GM12872 (cell line): ENCODE data around the gene RASSF5.

Experiments used
- TF ChIP-seq, protein P1 (sequence below): IDR thresholded peaks from 3 replicates; pipeline ENCODE4 v1.5.1; 2011; ENCODE audit warnings: low read depth, mild to moderate bottlenecking, low read length, moderate library complexity; ENCODE audit not compliant: insufficient read depth

RASSF5 gene

DNA sequence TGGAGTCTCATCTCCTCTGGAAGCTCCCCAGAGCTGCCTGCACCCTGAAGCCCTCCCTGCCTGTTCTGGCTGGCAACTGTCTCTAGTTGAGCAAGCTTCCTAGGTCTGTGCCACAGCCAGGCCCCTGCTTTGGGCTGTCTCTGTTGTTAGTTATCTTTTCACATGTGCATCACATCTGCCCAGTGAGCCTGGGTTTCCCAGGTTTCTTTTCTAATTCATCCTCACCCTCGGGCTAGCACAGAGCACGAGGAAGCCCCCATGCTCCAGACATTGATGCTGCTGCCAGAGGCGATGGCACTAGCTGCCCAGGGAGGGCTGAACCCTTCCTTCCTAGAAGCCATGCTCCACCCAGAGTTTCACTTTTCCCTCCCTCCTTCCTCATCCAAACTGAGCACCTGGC is 27.2 kb downstream of the RASSF5 start:
- TF ChIP-seq, protein P1, sequence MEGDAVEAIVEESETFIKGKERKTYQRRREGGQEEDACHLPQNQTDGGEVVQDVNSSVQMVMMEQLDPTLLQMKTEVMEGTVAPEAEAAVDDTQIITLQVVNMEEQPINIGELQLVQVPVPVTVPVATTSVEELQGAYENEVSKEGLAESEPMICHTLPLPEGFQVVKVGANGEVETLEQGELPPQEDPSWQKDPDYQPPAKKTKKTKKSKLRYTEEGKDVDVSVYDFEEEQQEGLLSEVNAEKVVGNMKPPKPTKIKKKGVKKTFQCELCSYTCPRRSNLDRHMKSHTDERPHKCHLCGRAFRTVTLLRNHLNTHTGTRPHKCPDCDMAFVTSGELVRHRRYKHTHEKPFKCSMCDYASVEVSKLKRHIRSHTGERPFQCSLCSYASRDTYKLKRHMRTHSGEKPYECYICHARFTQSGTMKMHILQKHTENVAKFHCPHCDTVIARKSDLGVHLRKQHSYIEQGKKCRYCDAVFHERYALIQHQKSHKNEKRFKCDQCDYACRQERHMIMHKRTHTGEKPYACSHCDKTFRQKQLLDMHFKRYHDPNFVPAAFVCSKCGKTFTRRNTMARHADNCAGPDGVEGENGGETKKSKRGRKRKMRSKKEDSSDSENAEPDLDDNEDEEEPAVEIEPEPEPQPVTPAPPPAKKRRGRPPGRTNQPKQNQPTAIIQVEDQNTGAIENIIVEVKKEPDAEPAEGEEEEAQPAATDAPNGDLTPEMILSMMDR: no peak

DNA sequence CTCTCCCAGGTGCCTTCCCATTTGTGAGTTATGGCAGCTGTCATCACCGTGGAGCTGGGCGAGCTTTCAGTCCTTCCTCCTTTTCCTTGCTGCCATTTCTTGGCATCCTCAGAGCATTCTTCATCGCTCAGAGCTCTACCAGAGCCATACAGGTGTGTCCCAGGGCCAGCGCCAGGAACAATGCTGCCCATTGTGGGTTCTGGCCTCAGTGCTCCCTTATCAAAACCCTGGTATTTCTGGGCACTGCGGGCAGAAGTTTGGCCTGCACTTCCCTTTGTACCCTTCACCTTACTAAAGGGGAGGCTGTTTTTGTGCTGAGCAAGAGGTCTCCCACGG is 28.5 kb downstream of the RASSF5 start:
- TF ChIP-seq, protein P1: no peak

DNA sequence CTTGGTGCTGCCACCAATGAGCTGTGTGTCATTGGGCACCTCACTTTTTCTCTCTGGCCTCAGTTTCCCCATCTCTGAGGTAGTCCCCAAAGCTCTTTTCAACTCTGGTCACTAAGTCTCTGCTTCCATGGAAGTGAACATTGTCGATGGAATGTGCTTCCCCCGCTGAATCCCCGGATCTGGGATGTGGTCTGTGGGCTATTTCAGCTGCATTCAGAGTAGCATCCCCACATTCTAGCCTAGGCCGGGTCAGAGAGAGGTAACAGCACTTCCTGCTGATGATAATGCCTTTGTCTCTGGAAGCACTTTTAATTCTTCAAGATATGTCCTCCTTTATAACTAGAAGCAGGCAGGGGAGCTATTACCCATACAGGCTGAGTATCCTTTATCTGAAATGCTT is 29.8 kb downstream of the RASSF5 start:
- TF ChIP-seq, protein P1: no peak

DNA sequence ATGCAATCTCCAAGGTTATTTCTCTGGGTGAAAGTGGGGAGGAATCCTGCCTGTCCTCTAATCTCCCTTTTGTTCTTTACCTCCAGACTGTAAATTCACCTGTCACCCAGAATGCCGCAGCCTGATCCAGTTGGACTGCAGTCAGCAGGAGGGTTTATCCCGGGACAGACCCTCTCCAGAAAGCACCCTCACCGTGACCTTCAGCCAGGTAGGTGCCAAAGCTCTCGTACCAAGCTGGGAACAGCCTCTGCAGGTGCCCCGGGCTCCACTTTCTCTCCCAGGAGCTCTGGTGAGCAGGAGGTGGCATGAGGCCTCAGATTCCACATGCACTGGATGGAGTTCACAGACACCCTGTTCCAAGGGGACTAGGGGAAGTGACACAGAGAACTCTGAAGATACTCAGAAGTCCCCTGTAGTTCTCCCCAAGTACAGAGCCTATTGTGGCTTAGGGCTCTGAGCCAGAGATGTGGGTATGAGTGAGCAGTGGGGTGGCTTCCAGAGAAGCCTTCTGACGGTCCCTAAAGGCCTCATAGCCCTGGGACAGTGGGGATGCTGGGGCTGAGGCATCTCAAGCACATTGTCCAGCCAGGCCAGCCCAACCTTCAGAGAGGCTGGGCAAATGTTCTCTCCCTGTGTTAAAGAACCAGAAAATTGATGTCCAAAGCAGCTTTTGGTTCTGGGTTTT is 30.9 kb downstream of the RASSF5 start:
- TF ChIP-seq, protein P1: no peak

DNA sequence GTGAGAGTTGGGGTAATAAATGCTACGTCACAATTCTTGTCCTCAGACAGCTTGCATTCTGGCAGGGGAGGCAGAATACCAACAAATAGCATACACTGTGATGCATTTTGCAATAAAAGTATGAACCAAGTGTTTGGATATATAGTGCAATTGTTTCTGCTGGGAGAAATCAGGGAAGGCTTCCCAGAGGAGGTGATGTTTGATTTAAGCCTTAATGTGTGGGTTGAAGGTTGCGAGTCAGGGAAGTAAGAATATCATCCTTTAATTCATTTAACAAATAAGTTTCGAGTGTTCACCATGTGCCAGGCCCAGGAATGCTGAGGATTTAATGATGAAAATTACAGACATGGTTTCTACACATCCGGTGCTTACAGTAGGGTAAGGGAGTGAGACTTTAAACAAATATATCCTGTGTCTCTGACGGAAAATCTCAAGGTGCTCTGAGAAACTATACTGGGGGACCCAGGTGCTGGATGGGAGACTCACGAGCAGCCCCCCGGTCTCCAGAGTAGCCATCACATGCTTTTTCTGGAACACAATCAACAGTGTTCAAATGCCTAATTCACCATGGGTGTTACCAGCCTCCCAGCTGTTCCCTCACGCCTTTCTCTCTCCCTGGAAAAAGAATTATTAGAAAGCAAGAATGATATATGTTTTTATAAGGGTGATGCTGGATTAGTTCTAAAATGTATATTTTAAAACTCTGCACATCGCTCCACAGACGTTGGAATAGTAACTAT is 31.7 kb downstream of the RASSF5 start:
- TF ChIP-seq, protein P1: no peak

DNA sequence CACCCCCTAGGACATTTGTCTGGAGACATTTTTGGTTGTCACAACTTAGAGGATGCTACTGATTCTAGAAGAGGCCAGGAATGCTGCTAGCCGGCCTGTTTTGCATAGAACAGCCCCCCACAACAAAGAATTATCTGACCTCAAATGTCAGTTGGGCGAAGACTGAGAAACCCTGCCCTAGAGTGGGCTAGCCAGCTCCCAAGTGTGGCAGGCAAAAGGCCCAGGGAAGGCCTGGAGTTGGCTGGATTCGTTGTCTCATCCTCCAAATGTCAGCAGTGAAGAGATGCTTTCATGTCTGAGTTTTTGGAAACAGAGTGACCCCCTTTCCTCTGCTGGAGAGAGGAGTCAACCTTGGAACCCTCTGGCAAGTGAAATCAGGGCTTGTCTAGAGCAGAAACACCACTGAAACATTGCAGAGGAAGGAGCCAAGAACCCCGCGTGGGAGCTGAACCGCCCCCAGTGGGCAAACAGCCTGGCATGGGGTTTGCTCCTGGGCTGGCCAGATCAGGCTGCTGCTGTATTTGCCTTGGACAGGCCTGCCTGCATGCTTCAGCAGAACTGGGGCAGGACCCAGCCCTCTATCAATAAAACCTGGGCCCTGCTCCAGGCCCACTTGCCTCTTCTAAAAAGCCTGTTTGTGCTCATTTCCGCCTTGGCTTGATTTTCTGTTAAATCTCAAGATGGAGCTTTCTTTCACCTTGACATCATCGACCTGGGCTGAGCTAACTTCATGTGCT is 32.9 kb downstream of the RASSF5 start:
- TF ChIP-seq, protein P1: no peak

DNA sequence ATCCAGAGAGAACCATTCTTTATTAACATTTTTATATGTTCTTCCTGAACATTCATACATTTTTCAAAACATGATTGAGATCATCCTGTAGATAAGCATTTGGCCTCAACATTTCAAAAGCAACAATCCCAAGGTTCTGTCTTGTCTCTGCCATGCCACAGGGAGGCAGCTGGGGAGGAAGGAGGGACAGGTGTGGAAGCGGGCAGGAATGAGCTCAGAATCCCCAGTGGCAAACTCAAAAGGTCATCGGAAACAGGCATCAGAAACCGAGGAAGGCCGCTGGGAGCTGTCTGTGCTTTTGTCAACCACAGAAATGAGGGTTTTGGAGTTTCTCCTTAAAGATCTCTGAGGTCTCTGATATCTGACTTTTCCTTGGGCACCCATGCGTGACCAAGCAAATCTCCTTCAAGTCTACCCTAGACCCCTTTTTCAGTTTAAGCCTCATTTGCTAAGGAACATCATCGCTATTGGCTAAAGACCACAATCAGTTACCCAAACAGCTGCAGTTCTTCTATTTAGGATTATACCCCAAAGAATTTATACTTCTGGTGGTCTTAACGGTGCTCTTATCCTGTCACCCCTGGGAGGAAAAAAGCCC is 34.0 kb downstream of the RASSF5 start:
- TF ChIP-seq, protein P1: no peak
